KMS-11 (cell line): ENCODE measurements around the gene ENDOU.
A peak's percentile ranks its signal among the peaks of the same experiment; 100 is the strongest.

Source experiments
- H2AFZ ChIP-seq: fragments of 200-600 bp; sonication (generic); 2 replicates; pipeline ENCODE4 v1.6.1; 2016; ENCODE audit warnings: antibody characterized with exemption, mixed run types, low read depth
- H3K27ac ChIP-seq: fragments of 200-600 bp; sonication (generic); 2 replicates; pipeline ENCODE4 v1.6.1; 2016; ENCODE audit warnings: mild to moderate bottlenecking, mixed run types
- H3K27me3 ChIP-seq: fragments of 200-600 bp; sonication (generic); 2 replicates; pipeline ENCODE4 v1.6.1; 2017; ENCODE audit warnings: mild to moderate bottlenecking, low read depth, mixed run types, moderate library complexity; ENCODE audit not compliant: insufficient read depth
- H3K36me3 ChIP-seq: fragments of 200-600 bp; sonication (generic); 2 replicates; pipeline ENCODE4 v1.6.1; 2017; ENCODE audit warnings: mild to moderate bottlenecking, mixed run types; ENCODE audit not compliant: insufficient read depth
- H3K4me1 ChIP-seq: fragments of 200-600 bp; sonication (generic); 2 replicates; pipeline ENCODE4 v1.6.1; 2016; ENCODE audit warnings: mild to moderate bottlenecking, low read depth, mixed run types; ENCODE audit not compliant: poor library complexity, severe bottlenecking
- H3K4me2 ChIP-seq: fragments of 200-600 bp; sonication (generic); 2 replicates; pipeline ENCODE4 v1.7.0; 2016; ENCODE audit warnings: mild to moderate bottlenecking, mixed run types
- H3K4me3 ChIP-seq: fragments of 200-600 bp; sonication (generic); IDR thresholded peaks from 2 replicates; pipeline ENCODE4 v1.6.1; 2017; ENCODE audit warnings: low read depth, low read length, mixed read lengths; ENCODE audit not compliant: insufficient read depth
- H3K79me2 ChIP-seq: fragments of 200-600 bp; sonication (generic); 2 replicates; pipeline ENCODE4 v1.6.1; 2016; ENCODE audit warnings: low read depth, mixed run types; ENCODE audit not compliant: insufficient read depth
- H3K9ac ChIP-seq: fragments of 200-600 bp; sonication (generic); 2 replicates; pipeline ENCODE4 v1.6.1; 2016; ENCODE audit warnings: mild to moderate bottlenecking, mixed run types
- H4K20me1 ChIP-seq: fragments of 200-600 bp; sonication (generic); 2 replicates; pipeline ENCODE4 v1.6.1; 2016; ENCODE audit warnings: mild to moderate bottlenecking, mixed run types; ENCODE audit not compliant: insufficient read depth
- CTCF ChIP-seq: fragments of 200-600 bp; sonication (generic); conservative IDR thresholded peaks from 2 replicates; pipeline ENCODE4 v1.6.1; 2017; ENCODE audit warnings: low read depth, mild to moderate bottlenecking, antibody characterized with exemption, low read length, moderate library complexity, mixed read lengths

The ENDOU gene

GRCh38 chr12:47715393-47715876 is 9.9 kb downstream of the ENDOU start:
- no peak overlapping the region for H3K4me3 ChIP-seq
- no peaks in the 10 kb centered on the region for H3K36me3 ChIP-seq
- H3K79me2 ChIP-seq: no peaks in the 10 kb centered on the region
- peaks cover 27% of the 10 kb centered on the region for H3K4me1 ChIP-seq
- no peaks in the 10 kb centered on the region for H4K20me1 ChIP-seq
- H3K4me2 ChIP-seq: no peak overlapping the region
- peak; percentile 94 for TF ChIP-seq CTCF
- no peak overlapping the region for H2AFZ ChIP-seq
- no peak overlapping the region for H3K9ac ChIP-seq
- H3K27ac ChIP-seq: no peak overlapping the region
- H3K27me3 ChIP-seq: no peaks in the 10 kb centered on the region

- H3K27ac ChIP-seq: no peak overlapping the region
- no peaks in the 10 kb centered on the region for H4K20me1 ChIP-seq
- H3K79me2 ChIP-seq: no peaks in the 10 kb centered on the region
- H3K4me3 ChIP-seq: no peak overlapping the region
- TF ChIP-seq CTCF: no peak
- H3K4me1 ChIP-seq: peaks cover 27% of the 10 kb centered on the region
- no peak overlapping the region for H3K4me2 ChIP-seq
- no peak overlapping the region for H3K9ac ChIP-seq
- H3K36me3 ChIP-seq: no peaks in the 10 kb centered on the region
- H2AFZ ChIP-seq: no peak overlapping the region
- no peaks in the 10 kb centered on the region for H3K27me3 ChIP-seq
Measured at GRCh38 chr12:47714826-47715386, 10.4 kb downstream of the ENDOU start.

- Histone ChIP-seq H3K79me2 (no peaks in the 10 kb centered on the region), H3K9ac (no peak overlapping the region), H3K36me3 (no peaks in the 10 kb centered on the region), H3K27me3 (no peaks in the 10 kb centered on the region), H2AFZ (no peak overlapping the region), H4K20me1 (no peaks in the 10 kb centered on the region), H3K27ac (no peak overlapping the region), H3K4me3 (no peak overlapping the region), H3K4me2 (no peak overlapping the region), H3K4me1 (peaks cover 32% of the 10 kb centered on the region)
- no peak for TF ChIP-seq CTCF
Measured at GRCh38 chr12:47712171-47712570, 13.1 kb downstream of the ENDOU start.

GRCh38 chr12:47711448-47711847 is 13.8 kb downstream of the ENDOU start:
- Histone ChIP-seq H3K79me2 (no peaks in the 10 kb centered on the region), H3K36me3 (no peaks in the 10 kb centered on the region), H2AFZ (no peak overlapping the region), H3K27ac (no peak overlapping the region), H4K20me1 (no peaks in the 10 kb centered on the region), H3K27me3 (no peaks in the 10 kb centered on the region), H3K4me1 (peaks cover 34% of the 10 kb centered on the region), H3K4me3 (no peak overlapping the region), H3K4me2 (no peak overlapping the region), H3K9ac (no peak overlapping the region)
- TF ChIP-seq CTCF: no peak
